Loucy (cell line): ENCODE results near the gene ABCA7.

Source experiments
- CTCF ChIP-seq: fragments of 200-600 bp; sonication (generic); conservative IDR thresholded peaks from 2 replicates; pipeline ENCODE4 v1.5.1; 2014; ENCODE audit warnings: mild to moderate bottlenecking, antibody characterized with exemption, low read length
- EZH2phosphoT487 ChIP-seq: fragments of 200-600 bp; IDR thresholded peaks from 2 replicates; pipeline ENCODE4 v1.6.1; 2018; ENCODE audit warnings: antibody characterized with exemption, mild to moderate bottlenecking, moderate library complexity, borderline replicate concordance

- TF ChIP-seq CTCF (no peak), EZH2phosphoT487 (no peak)
Observed at GRCh38 chr19:1105873-1106840, 66.2 kb downstream of the ABCA7 start.
